ENCODE data around the gene RPS3A. TPM values are rescaled to one million over a fixed set of nuclear protein-coding genes. Genes with fewer than 3 reads are reported as not detected.
A peak's percentile ranks its signal among the peaks of the same experiment; 100 is the strongest.

RPS3A gene
- total and polyA plus RNA-seq, 2 of the 13 experiments (the other 11 are each of a cell fraction or from before 2014, with no cell fraction given): 3,332 to 3,626 TPM

GRCh38 chr4:151099229-151099975, at the start of gene RPS3A (continued):
- TF ChIP-seq THYN1 (CRISPR knock-in tag; IDR thresholded peaks at IDR 0.05; ENCODE audit: borderline replicate concordance, low read depth) (no peak), ZNF784 (CRISPR knock-in tag; IDR thresholded peaks at IDR 0.05; ENCODE audit: borderline replicate concordance) (peak; percentile 85; the same call in 1 of the 2 replicates), KDM1A (CRISPR knock-in tag; IDR thresholded peaks at IDR 0.05) (no peak), NFE2 (CRISPR knock-in tag; IDR thresholded peaks at IDR 0.05) (no peak), RXRB (CRISPR knock-in tag; IDR thresholded peaks at IDR 0.05; ENCODE audit: borderline replicate concordance) (peak; percentile 93), CBX1 (IDR thresholded peaks at IDR 0.05; ENCODE audit: low read depth) (no peak), DR1 (CRISPR knock-in tag; IDR thresholded peaks at IDR 0.05) (peak; percentile 99), FOXO4 (CRISPR knock-in tag; conservative IDR thresholded peaks at IDR 0.05) (peak; percentile 78; the same call in 1 of the 2 replicates), ZC3H13 (CRISPR knock-in tag; IDR thresholded peaks at IDR 0.05) (peak; percentile 94), ZNF362 (CRISPR knock-in tag; IDR thresholded peaks at IDR 0.05; ENCODE audit: borderline replicate concordance) (peak; percentile 79), ZNF484 (CRISPR knock-in tag; IDR thresholded peaks at IDR 0.05; ENCODE audit: borderline replicate concordance, low read depth) (peak; percentile 24; the same call in 1 of the 2 replicates), ZNF224 (CRISPR knock-in tag; IDR thresholded peaks at IDR 0.05) (peak; percentile 98), DDIT3 (CRISPR knock-in tag; IDR thresholded peaks at IDR 0.05) (no peak), ZNF576 (CRISPR knock-in tag; IDR thresholded peaks at IDR 0.05) (no peak), PHF8 (CRISPR knock-in tag; IDR thresholded peaks at IDR 0.05) (peak; percentile 97), HNF4A (CRISPR knock-in tag; IDR thresholded peaks at IDR 0.05) (peak; percentile 83), TBL1XR1 (IDR thresholded peaks at IDR 0.05; ENCODE audit: borderline replicate concordance, low read length, partially characterized antibody) (peak; percentile 49), ZFP36L1 (CRISPR knock-in tag; IDR thresholded peaks at IDR 0.05) (no peak; the same call in 1 of the 2 replicates), FOSL1 (CRISPR knock-in tag; IDR thresholded peaks at IDR 0.05; ENCODE audit: borderline replicate concordance) (peak; percentile 54; the same call in 1 of the 2 replicates), ZNF775 (CRISPR knock-in tag; IDR thresholded peaks at IDR 0.05; ENCODE audit: borderline replicate concordance) (no peak), ZNF281 (CRISPR knock-in tag; IDR thresholded peaks at IDR 0.05; ENCODE audit: borderline replicate concordance) (peak; percentile 69; the same call in 1 of the 2 replicates), CBX2 (IDR thresholded peaks at IDR 0.05; ENCODE audit: low read depth, low read length) (no peak), CBX2 (CRISPR knock-in tag; IDR thresholded peaks at IDR 0.05; ENCODE audit: low read depth) (no peak)
